HepG2 (cell line): Measurements from ENCODE around the gene MAP2K6. TPM values are rescaled to one million over a fixed set of nuclear protein-coding genes. Genes with fewer than 3 reads are reported as not detected.

Source experiments
- KAT8 ChIP-seq: IDR thresholded peaks from 2 replicates; pipeline ENCODE4 v1.6.1; 2016; ENCODE audit warnings: missing genetic modification reagents, missing compliant biosample characterization
- PHF21A ChIP-seq: sonication (generic); formaldehyde crosslinking; IDR thresholded peaks from 2 replicates; pipeline ENCODE4 v1.5.0; 2020; ENCODE audit warnings: mild to moderate bottlenecking, missing genetic modification reagents
- POLR2A ChIP-seq, 2 experiments: IDR thresholded peaks; 2 replicates each; pipeline ENCODE4 v1.6.1; 2011; ENCODE audit warnings: low read depth in 2 of 2, low read length in 2 of 2, mild to moderate bottlenecking in 1 of 2, moderate library complexity in 1 of 2; ENCODE audit not compliant: insufficient read depth in 1 of 2
- STAT6 ChIP-seq: sonication (generic); formaldehyde crosslinking; IDR thresholded peaks from 2 replicates; pipeline ENCODE4 v1.4.0; 2020; ENCODE audit warnings: missing genetic modification reagents, mild to moderate bottlenecking, borderline replicate concordance
- ZBTB34 ChIP-seq: sonication (generic); formaldehyde crosslinking; IDR thresholded peaks from 2 replicates; pipeline ENCODE4 v1.8.0; 2022; ENCODE audit warnings: mild to moderate bottlenecking, missing genetic modification reagents
- ZFP36 ChIP-seq: fragments of 150-350 bp; IDR thresholded peaks from 2 replicates; pipeline ENCODE4 v1.6.1; 2018; ENCODE audit warnings: borderline replicate concordance, low read length, low read depth; ENCODE audit not compliant: partially characterized antibody
- ZNF331 ChIP-seq: sonication (generic); formaldehyde crosslinking; IDR thresholded peaks from 2 replicates; pipeline ENCODE4 v1.4.0; 2020; ENCODE audit warnings: missing genetic modification reagents
- ZNF362 ChIP-seq: sonication (generic); formaldehyde crosslinking; IDR thresholded peaks from 2 replicates; pipeline ENCODE4 v1.4.0; 2020; ENCODE audit warnings: missing genetic modification reagents, mild to moderate bottlenecking, borderline replicate concordance
- ZNF674 ChIP-seq: sonication (generic); formaldehyde crosslinking; IDR thresholded peaks from 2 replicates; pipeline ENCODE4 v1.5.0; 2020; ENCODE audit warnings: low read depth, mild to moderate bottlenecking, missing genetic modification reagents
- ZNF710 ChIP-seq: sonication (generic); formaldehyde crosslinking; IDR thresholded peaks from 2 replicates; pipeline ENCODE4 v1.5.0; 2020; ENCODE audit warnings: mild to moderate bottlenecking, missing genetic modification reagents, borderline replicate concordance
- ZNF784 ChIP-seq: sonication (generic); formaldehyde crosslinking; IDR thresholded peaks from 2 replicates; pipeline ENCODE4 v1.5.1; 2020; ENCODE audit warnings: missing genetic modification reagents, mild to moderate bottlenecking, borderline replicate concordance
- ZNF878 ChIP-seq: sonication (generic); formaldehyde crosslinking; IDR thresholded peaks from 2 replicates; pipeline ENCODE4 v1.8.1; 2023; ENCODE audit warnings: mild to moderate bottlenecking, missing genetic modification reagents, moderate library complexity
- ZNF891 ChIP-seq: sonication (generic); formaldehyde crosslinking; IDR thresholded peaks from 2 replicates; pipeline ENCODE4 v1.5.0; 2020; ENCODE audit warnings: mild to moderate bottlenecking, missing genetic modification reagents
- ZUFSP ChIP-seq: sonication (generic); formaldehyde crosslinking; IDR thresholded peaks from 2 replicates; pipeline ENCODE4 v1.9.0; 2021; ENCODE audit warnings: missing genetic modification reagents, mild to moderate bottlenecking, borderline replicate concordance
- polyA plus RNA-seq, 8 experiments: library from polyadenylated mRNA; depleted of rRNA in 3 of 8; stranded (reverse) in 7 of 8; unstranded in 1 of 8; fragments of >200 nt; fragmentation: Illumina TruSeq in 4 of 8; extraction: Trizol in 4 of 8; gene quantifications; 2 replicates each; pipeline versions ENCODE4 v1.2.1 to v1.2.3, GENCODE V29; 2011 to 2016; ENCODE audit warnings: low read depth in 4 of 8, missing spikeins in 1 of 8, mixed read lengths in 1 of 8; ENCODE audit not compliant: insufficient read depth in 1 of 8
- total RNA-seq, 5 experiments: library from RNA; depleted of rRNA; stranded (reverse); fragments of >200 nt; fragmentation: Illumina TruSeq; extraction: Trizol; gene quantifications; 2 replicates each; pipeline ENCODE4 v1.2.3, GENCODE V29; 2016; ENCODE audit warnings: low read depth in 1 of 5

Gene MAP2K6
- total and polyA plus RNA-seq, 2 of the 13 experiments (the other 11 are each of a cell fraction or from before 2014, with no cell fraction given): 5.1 to 33.6 TPM

GRCh38 chr17:69501591-69502468, 87.3 kb downstream of the MAP2K6 start (continued):
- 0 out of 2 replicates have a peak, but pooled peaks have one; percentile 28 for TF ChIP-seq ZNF710
- TF ChIP-seq ZBTB34 (CRISPR knock-in tag): no peak
- peak; percentile 33; the same call in 1 of the 2 replicates for TF ChIP-seq PHF21A (CRISPR knock-in tag)
- no peak for TF ChIP-seq ZNF891 (CRISPR knock-in tag)
- peak in 1 of 2 experiments; percentile 34; a peak in 1 of 4 replicates for TF ChIP-seq POLR2A (IDR thresholded peaks at IDR 0.05; ENCODE audit: insufficient read depth in 1 of 2, low read depth in 2 of 2, low read length in 2 of 2)
- TF ChIP-seq ZNF674 (CRISPR knock-in tag): no peak
- 0 out of 2 replicates have a peak, but pooled peaks have one; percentile 47 for TF ChIP-seq KAT8 (CRISPR knock-in tag)
- TF ChIP-seq ZNF878 (CRISPR knock-in tag): 0 out of 2 replicates have a peak, but pooled peaks have one; percentile 47
- TF ChIP-seq ZNF362 (CRISPR knock-in tag): peak; percentile 84; the same call in 1 of the 2 replicates
- TF ChIP-seq ZNF784: 0 out of 2 replicates have a peak, but pooled peaks have one; percentile 36
- no peak for TF ChIP-seq ZFP36
- TF ChIP-seq STAT6 (CRISPR knock-in tag): no peak
- no peak for TF ChIP-seq ZUFSP (CRISPR knock-in tag)
- peak; percentile 41; the same call in 1 of the 2 replicates for TF ChIP-seq ZNF331 (CRISPR knock-in tag)
